ENCODE data around the gene UNC13A. TPM values are rescaled to one million over a fixed set of nuclear protein-coding genes. Genes with fewer than 3 reads are reported as not detected.

Gene UNC13A
- total RNA-seq, 1 donor from 2014 or later: 1.3 TPM

- H3K27ac ChIP-seq: no peak overlapping the region
- peak overlapping the region; percentile 27 for H3K4me3 ChIP-seq
Measured at GRCh38 chr19:17616961-17617806, 71.0 kb downstream of the UNC13A start.

GRCh38 chr19:17616686-17616960 is 71.5 kb downstream of the UNC13A start:
- Histone ChIP-seq H3F3A (ENCODE audit: low read depth) (peaks cover 20% of the 10 kb centered on the region), H3K27me3 (no peaks in the 10 kb centered on the region), H2AFZ (replicated peaks) (peak overlapping the region; percentile 45), H3K9ac (no peak overlapping the region), H3K36me3 (no peaks in the 10 kb centered on the region), H4K20me1 (ENCODE audit: low read depth) (no peaks in the 10 kb centered on the region), H3K9me3 (ENCODE audit: low read depth) (no peaks in the 10 kb centered on the region), H3K27ac (no peak overlapping the region), H3K4me3 (peak overlapping the region; percentile 27), H3K4me2 (peak overlapping the region; percentile 67), H3K4me1 (peaks cover 8% of the 10 kb centered on the region), H3K79me2 (ENCODE audit: low read depth) (no peaks in the 10 kb centered on the region)
- Mint-ChIP-seq H3K9me3 (peaks cover 5% of the 10 kb centered on the region), H3K36me3 (peaks cover 1% of the 10 kb centered on the region), H3K4me3 (no peak overlapping the region), H3K27ac (peak overlapping the region; percentile 72), H3K27me3 (ENCODE audit: insufficient read depth, low read depth) (peaks cover 10% of the 10 kb centered on the region), H3K4me1 (peaks cover 8% of the 10 kb centered on the region)
- DNase-seq (ENCODE audit: low spot score): no peak
- no peak for TF ChIP-seq EZH2phosphoT487 (IDR thresholded peaks at IDR 0.05)
- no peak for TF ChIP-seq CTCF (IDR thresholded peaks at IDR 0.05)

More at GRCh38 chr19:17616961-17617806, 71.0 kb downstream of the UNC13A start:
- peaks cover 9% of the 10 kb centered on the region for H3K9me3 Mint-ChIP-seq
- TF ChIP-seq EZH2phosphoT487 (IDR thresholded peaks at IDR 0.05) (no peak), CTCF (IDR thresholded peaks at IDR 0.05) (no peak), EZH2 (IDR thresholded peaks at IDR 0.05) (no peak)
- no peaks in the 10 kb centered on the region for H3K79me2 ChIP-seq (ENCODE audit: low read depth)
- H3K4me1 ChIP-seq: peaks cover 8% of the 10 kb centered on the region
- no peak overlapping the region for H3K4me3 Mint-ChIP-seq
- H2AFZ ChIP-seq (replicated peaks): no peak overlapping the region
- peaks cover 5% of the 10 kb centered on the region for H3K36me3 Mint-ChIP-seq
- H3K4me1 Mint-ChIP-seq: peaks cover 6% of the 10 kb centered on the region
- H3K27ac Mint-ChIP-seq: peak overlapping the region; percentile 72
- H3K9ac ChIP-seq: no peak overlapping the region
- H3K27me3 Mint-ChIP-seq (ENCODE audit: insufficient read depth, low read depth): peaks cover 7% of the 10 kb centered on the region
- H3K27me3 ChIP-seq: no peaks in the 10 kb centered on the region
- no peaks in the 10 kb centered on the region for H4K20me1 ChIP-seq (ENCODE audit: low read depth)
- H3K4me2 ChIP-seq: peak overlapping the region; percentile 67
- H3F3A ChIP-seq (ENCODE audit: low read depth): peaks cover 20% of the 10 kb centered on the region
- no peaks in the 10 kb centered on the region for H3K36me3 ChIP-seq
- DNase-seq (ENCODE audit: low spot score): peak; percentile 66
- H3K9me3 ChIP-seq (ENCODE audit: low read depth): no peaks in the 10 kb centered on the region

- Histone ChIP-seq H3K9ac (no peak overlapping the region), H3F3A (ENCODE audit: low read depth) (peaks cover 20% of the 10 kb centered on the region), H3K4me2 (peak overlapping the region; percentile 67), H3K27ac (no peak overlapping the region), H3K4me3 (peak overlapping the region; percentile 27), H3K9me3 (ENCODE audit: low read depth) (no peaks in the 10 kb centered on the region), H3K27me3 (no peaks in the 10 kb centered on the region), H3K36me3 (no peaks in the 10 kb centered on the region), H3K79me2 (ENCODE audit: low read depth) (no peaks in the 10 kb centered on the region), H4K20me1 (ENCODE audit: low read depth) (no peaks in the 10 kb centered on the region), H3K4me1 (peaks cover 8% of the 10 kb centered on the region), H2AFZ (replicated peaks) (peak overlapping the region; percentile 45)
- H3K4me3 Mint-ChIP-seq: no peak overlapping the region
- peaks cover 10% of the 10 kb centered on the region for H3K27me3 Mint-ChIP-seq (ENCODE audit: insufficient read depth, low read depth)
- no peaks in the 10 kb centered on the region for H3K36me3 Mint-ChIP-seq
- DNase-seq (ENCODE audit: low spot score): peak; percentile 30
- no peak overlapping the region for H3K27ac Mint-ChIP-seq
- H3K9me3 Mint-ChIP-seq: peaks cover 3% of the 10 kb centered on the region
- TF ChIP-seq EZH2phosphoT487 (IDR thresholded peaks at IDR 0.05) (no peak), CTCF (IDR thresholded peaks at IDR 0.05) (no peak), EZH2 (IDR thresholded peaks at IDR 0.05) (no peak)
- peaks cover 8% of the 10 kb centered on the region for H3K4me1 Mint-ChIP-seq
Measured at GRCh38 chr19:17615889-17616685, 72.1 kb downstream of the UNC13A start.
